Lung (tissue), 16 donors: Measurements from ENCODE around the gene GALNT3. TPM values are rescaled to one million over a fixed set of nuclear protein-coding genes. Genes with fewer than 3 reads are reported as not detected.

Experiments
- ATAC-seq: fragments of 200-7000 bp; cut with Tn5 transposase; one replicate; pipeline ENCODE4 v1.9.1; 2020; ENCODE audit warnings: moderate number of reproducible peaks; ENCODE audit not compliant: insufficient read depth, low FRiP score
- DNase-seq, 3 donors: peaks; one replicate each; pipeline ENCODE4 v3.0.0-alpha.2; 2013 to 2017
- H3K27ac ChIP-seq, 2 donors: one replicate each; pipeline ENCODE4 v1.5.1; 2013; ENCODE audit warnings: mild to moderate bottlenecking in 2 of 2, moderate library complexity in 2 of 2, control low read depth in 1 of 2, inconsistent platforms in 1 of 2, low read depth in 1 of 2, low read length in 1 of 2
- H3K27me3 ChIP-seq, 3 donors: one replicate each; pipeline ENCODE4 v1.5.1; 2013; ENCODE audit warnings: low read length in 2 of 3; ENCODE audit not compliant: control insufficient read depth in 3 of 3, insufficient read depth in 3 of 3
- H3K36me3 ChIP-seq, 4 donors: one replicate each; pipeline ENCODE4 v1.5.1; 2013; ENCODE audit warnings: low read length in 4 of 4, mild to moderate bottlenecking in 1 of 4, moderate library complexity in 1 of 4; ENCODE audit not compliant: control insufficient read depth in 4 of 4, insufficient read depth in 4 of 4
- H3K4me1 ChIP-seq, 5 donors: one replicate each; pipeline ENCODE4 v1.5.1; 2013; ENCODE audit warnings: low read length in 5 of 5, mild to moderate bottlenecking in 2 of 5, moderate library complexity in 1 of 5; ENCODE audit not compliant: control insufficient read depth in 5 of 5, insufficient read depth in 5 of 5
- H3K4me3 ChIP-seq: one replicate; pipeline ENCODE4 v1.5.1; 2013; ENCODE audit warnings: mild to moderate bottlenecking, control low read depth, moderate library complexity
- H3K9ac ChIP-seq, 2 donors: one replicate each; pipeline ENCODE4 v1.5.1; 2013; ENCODE audit warnings: low read length in 2 of 2, control low read depth in 1 of 2; ENCODE audit not compliant: insufficient read depth in 1 of 2
- H3K9me3 ChIP-seq, 4 donors: one replicate each; pipeline ENCODE4 v1.5.1; 2013; ENCODE audit warnings: low read length in 3 of 4, mild to moderate bottlenecking in 1 of 4, moderate library complexity in 1 of 4; ENCODE audit not compliant: control insufficient read depth in 4 of 4, insufficient read depth in 3 of 4
- WGBS, 2 donors: extraction: QIAGEN DNeasy Blood & Tissue Kit; methylation state at CpG; one replicate each; pipeline ENCODE4 v1.1.7; 2013; 5-methylcytosine and 5-hydroxymethylcytosine counted together
- long read RNA-seq, 5 donors: transcript quantifications; one replicate each; lab custom pipeline, GENCODE V29; 2026
- polyA plus RNA-seq, 2 donors: library from polyadenylated mRNA; stranded (reverse); fragments of 200-250 nt; gene quantifications; one replicate each; pipeline ENCODE4 v1.2.1, GENCODE V29; 2013
- total RNA-seq, 2 donors: library from RNA; depleted of rRNA in 1 of 2; stranded (reverse); fragments of >200 nt in 1 of 2; gene quantifications; one replicate each; pipeline ENCODE4 v1.2.1, GENCODE V29; 2014 to 2021
- TF ChIP-seq, protein P1 (sequence below): IDR thresholded peaks from 2 replicates; pipeline ENCODE4 v1.5.1; 2012; ENCODE audit warnings: mild to moderate bottlenecking; ENCODE audit errors: control extremely low read depth, extremely low read depth
- donor health status: control.
- donor health status: control.
- donor health status: Bipolar disorder and iron deficiency.
- donor health status: healthy.
- donor health status: DM: yes; HTN: yes; CAD: no.

Gene GALNT3
- total RNA-seq: 10 to 100 TPM; 26.6 to 41.9 TPM
- 10 to 100 TPM; 15.4 to 19.0 TPM for polyA plus RNA-seq
- long read RNA-seq, donor 1, partial matches to known transcripts: 0 of 3 reads
- long read RNA-seq, donor 1, other reads (novel, unspliced or antisense): 0 of 3 reads
- long read RNA-seq, donor 2, partial matches to known transcripts: 0 of 1 reads
- long read RNA-seq, donor 2, other reads (novel, unspliced or antisense): 0 of 1 reads
- long read RNA-seq, donor 3, partial matches to known transcripts: 0 of 3 reads
- long read RNA-seq, donor 3, other reads (novel, unspliced or antisense): 0 of 3 reads
- long read RNA-seq, donor 4: 0 reads
- long read RNA-seq, donor 5, partial matches to known transcripts: 0 of 2 reads
- long read RNA-seq, donor 5, other reads (novel, unspliced or antisense): 0 of 2 reads

DNA sequence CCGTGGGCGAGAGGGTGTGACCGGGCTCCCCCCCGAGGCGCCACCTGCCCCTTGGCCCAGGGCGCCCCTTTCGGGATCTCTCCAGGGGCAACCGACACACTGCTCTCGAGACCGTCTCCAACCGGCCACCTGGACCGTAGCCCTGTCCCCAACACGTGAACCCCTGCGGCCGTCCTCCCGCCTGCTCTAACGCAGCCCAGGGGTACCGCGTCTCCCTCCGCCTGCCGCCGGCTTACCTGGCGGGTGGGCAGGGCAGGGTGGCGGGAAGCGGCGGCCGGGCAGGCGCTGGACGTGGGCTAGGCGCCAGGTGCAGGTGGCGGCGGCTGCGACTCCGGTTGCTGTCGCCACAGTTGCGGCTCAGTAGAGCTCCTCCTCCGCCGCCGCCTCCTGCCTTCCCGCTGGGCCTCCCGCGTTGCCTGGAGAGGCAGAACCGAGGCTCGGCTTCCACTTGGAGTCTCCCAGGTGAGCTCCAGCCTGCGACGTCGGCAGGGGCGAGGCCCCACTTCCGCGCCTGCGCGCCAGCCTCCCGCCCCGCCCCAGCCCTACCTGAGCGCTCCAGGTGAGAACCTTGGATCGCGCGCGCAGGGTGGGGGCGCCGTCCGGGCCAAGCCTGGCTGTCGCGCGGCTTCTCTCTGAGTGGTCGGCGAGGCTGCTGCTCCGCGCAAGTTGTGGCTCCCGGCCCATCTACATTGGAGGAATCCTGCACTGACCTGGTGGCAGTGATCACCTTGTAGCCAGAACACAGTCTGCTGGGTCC is at the start of gene GALNT3:
Gene GALNT3 (minus strand): TSS at position 469 of the 757 bp plus-strand sequence. CDS start 23,547 bp downstream, outside the sequence.
- peak; percentile 92 for ATAC-seq
- Histone ChIP-seq H3K9me3 (no peaks in the 10 kb centered on the region), H3K27ac (peak within 1 kb of the TSS in 1 of 2 donors; percentile 93), H3K27me3 (peaks cover 0 to 48% (median 16%) of the 10 kb centered on the region in 3 donors), H3K9ac (peak within 1 kb of the TSS in 1 of 2 donors; percentile 48), H3K4me3 (peak within 1 kb of the TSS; percentile 57), H3K36me3 (no peaks in the 10 kb centered on the region), H3K4me1 (peaks cover 2 to 22% (median 9%) of the 10 kb centered on the region in 5 donors)
- TF ChIP-seq, protein P1, sequence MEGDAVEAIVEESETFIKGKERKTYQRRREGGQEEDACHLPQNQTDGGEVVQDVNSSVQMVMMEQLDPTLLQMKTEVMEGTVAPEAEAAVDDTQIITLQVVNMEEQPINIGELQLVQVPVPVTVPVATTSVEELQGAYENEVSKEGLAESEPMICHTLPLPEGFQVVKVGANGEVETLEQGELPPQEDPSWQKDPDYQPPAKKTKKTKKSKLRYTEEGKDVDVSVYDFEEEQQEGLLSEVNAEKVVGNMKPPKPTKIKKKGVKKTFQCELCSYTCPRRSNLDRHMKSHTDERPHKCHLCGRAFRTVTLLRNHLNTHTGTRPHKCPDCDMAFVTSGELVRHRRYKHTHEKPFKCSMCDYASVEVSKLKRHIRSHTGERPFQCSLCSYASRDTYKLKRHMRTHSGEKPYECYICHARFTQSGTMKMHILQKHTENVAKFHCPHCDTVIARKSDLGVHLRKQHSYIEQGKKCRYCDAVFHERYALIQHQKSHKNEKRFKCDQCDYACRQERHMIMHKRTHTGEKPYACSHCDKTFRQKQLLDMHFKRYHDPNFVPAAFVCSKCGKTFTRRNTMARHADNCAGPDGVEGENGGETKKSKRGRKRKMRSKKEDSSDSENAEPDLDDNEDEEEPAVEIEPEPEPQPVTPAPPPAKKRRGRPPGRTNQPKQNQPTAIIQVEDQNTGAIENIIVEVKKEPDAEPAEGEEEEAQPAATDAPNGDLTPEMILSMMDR: no peak
- WGBS, 2 donors: 1% methylated on average over 47 to 70 of the region's 70 CpGs
- peak; percentile 61 to 82 (median 78) for DNase-seq

DNA sequence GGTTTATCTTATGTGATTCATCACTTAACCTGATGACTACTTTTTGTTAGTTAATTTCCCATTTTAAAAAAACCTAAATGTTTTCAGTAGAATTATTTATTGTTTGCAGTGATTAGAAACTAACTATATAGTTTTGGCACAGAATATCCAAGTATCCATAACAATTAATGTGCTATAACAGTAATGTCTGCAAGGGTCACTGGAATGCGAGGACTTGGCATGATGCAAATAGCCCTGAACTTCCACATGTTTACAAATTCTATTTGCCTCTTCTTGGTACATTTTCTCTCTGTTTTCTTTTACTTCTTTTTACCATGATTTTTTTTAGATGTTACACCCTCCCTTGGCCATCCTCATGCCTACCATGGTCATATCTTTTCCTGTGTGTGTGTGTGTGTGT is 49.3 kb upstream of the GALNT3 start:
- WGBS, 2 donors: 86 to 89% methylated on average over 1 of the region's 1 CpG
- no peak overlapping the region for H3K9ac ChIP-seq

DNA sequence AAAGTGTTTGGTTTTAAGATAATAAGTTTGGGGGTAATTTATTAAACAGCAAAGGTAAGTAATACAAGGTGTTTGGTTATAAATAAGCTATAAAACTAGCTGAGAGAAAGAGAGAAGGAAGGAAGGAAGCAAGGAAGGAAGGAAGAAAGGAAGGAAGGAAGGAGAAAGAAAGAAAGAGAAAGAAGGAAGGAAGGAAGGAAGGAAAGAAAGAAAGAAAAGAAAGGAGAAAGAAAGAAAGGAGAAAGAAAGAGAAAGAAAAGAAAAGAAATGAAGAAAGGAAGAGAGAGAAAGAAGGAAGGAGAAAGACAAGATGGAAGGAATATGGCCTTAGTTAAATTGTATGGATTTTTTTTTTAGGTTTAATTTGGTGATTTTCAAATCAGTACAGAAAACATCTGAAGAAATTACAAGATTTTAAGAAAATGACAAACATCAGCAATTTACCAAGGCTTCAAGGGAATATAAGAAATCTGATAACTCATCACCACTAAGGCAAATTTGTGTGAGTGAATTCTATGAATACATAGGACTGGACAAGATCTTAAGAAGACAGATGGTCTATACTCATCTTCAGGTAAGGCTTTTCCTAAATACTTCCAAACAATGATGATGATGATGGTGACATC is 46.4 kb upstream of the GALNT3 start:
- no peak for DNase-seq
- Histone ChIP-seq H3K4me3 (no peak overlapping the region), H3K27me3 (peaks cover 0 to 3% (median 0%) of the 10 kb centered on the region in 3 donors), H3K9ac (no peak overlapping the region), H3K9me3 (no peaks in the 10 kb centered on the region), H3K36me3 (no peaks in the 10 kb centered on the region), H3K4me1 (peaks cover 0 to 5% (median 0%) of the 10 kb centered on the region in 5 donors), H3K27ac (no peak overlapping the region)
- ATAC-seq: no peak
- TF ChIP-seq, protein P1: no peak

More for the DNA sequence above, 49.3 kb upstream of the GALNT3 start:
- Histone ChIP-seq H3K4me3 (no peak overlapping the region), H3K27ac (no peak overlapping the region), H3K36me3 (no peaks in the 10 kb centered on the region), H3K27me3 (no peaks in the 10 kb centered on the region), H3K4me1 (peaks cover 0 to 5% (median 0%) of the 10 kb centered on the region in 5 donors), H3K9me3 (no peaks in the 10 kb centered on the region)
- TF ChIP-seq, protein P1: no peak
- ATAC-seq (no peak), DNase-seq (peak; percentile 34 to 60 (median 56))
